Glomerular endothelial cell (primary cell): ENCODE measurements around the gene PXMP2. TPM values are rescaled to one million over a fixed set of nuclear protein-coding genes. Genes with fewer than 3 reads are reported as not detected.

ENCODE experiments used
- DNase-seq: peaks from one replicate; pipeline ENCODE4 v3.0.0-alpha.2; 2011; ENCODE audit warnings: low read depth, low spot score; ENCODE audit errors: extremely low read depth
- total RNA-seq: library from RNA; depleted of rRNA; stranded (reverse); fragments of >200 nt; gene quantifications from 2 replicates; pipeline ENCODE4 v1.2.3, GENCODE V29; 2015

Gene PXMP2
- total RNA-seq, 1 donor from 2014 or later, result 21.6 TPM

DNA sequence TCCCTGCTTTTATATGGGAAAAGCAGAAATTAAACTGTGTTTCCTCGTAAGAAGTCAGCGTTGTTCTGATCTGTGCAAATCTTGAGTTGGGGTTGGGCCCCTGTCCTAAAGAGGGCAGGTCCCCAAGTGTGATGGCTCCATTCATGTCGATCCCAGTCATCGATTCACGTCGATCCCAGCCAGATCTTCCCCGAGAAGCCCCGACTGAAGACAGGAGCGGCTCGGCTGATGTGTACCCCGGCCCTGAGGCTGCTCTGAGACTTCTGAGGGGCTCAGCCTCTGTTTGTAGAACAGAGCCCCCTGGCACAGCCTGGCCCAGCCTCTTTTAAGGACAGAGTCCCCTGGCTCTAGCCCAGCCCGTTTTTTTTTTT lies 32.6 kb downstream of the PXMP2 start:
- DNase-seq, result no peak

DNA sequence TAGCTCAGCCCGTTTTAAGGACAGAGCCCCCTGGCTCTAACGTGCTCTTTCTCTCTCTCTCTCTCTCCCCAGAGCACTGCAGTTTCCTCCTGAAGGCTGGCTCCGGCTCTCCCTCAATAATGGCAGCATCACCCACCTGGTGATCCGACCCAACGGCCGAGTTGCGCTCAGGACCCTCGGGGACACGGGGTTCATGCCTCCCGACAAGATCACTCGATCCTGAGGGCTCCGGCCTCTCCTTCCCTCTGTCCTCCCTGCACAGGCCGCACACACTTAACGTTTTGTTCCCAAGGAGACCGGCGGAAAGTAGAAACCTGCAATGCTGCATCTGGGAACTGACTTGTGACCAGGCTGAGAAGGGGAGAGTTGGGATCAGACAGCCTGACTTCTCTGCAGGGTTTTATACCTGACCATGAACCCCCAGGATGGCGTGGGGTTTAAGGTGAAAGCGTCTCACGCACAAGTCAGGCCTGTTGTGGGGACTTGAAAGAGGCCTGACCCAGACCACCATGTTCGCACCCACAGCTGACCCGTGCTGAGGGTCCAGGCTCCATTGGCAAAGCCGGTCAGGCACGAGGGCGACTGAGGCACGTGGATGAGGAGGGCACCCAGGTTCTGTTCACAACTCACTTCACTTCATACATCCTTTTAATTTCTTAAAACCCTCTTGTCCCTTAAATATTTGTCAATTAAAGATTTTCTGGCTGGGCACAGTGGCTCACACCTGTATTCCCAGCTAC lies 33.4 kb downstream of the PXMP2 start:
- no peak for DNase-seq

GRCh38 chr12:132723015-132723763 lies 35.8 kb downstream of the PXMP2 start:
- no peak for DNase-seq

- no peak for DNase-seq
These were observed 36.4 kb downstream of the PXMP2 start for GRCh38 chr12:132723764-132724140.

- no peak for DNase-seq
These were observed 37.3 kb downstream of the PXMP2 start for GRCh38 chr12:132724506-132725241.

DNA sequence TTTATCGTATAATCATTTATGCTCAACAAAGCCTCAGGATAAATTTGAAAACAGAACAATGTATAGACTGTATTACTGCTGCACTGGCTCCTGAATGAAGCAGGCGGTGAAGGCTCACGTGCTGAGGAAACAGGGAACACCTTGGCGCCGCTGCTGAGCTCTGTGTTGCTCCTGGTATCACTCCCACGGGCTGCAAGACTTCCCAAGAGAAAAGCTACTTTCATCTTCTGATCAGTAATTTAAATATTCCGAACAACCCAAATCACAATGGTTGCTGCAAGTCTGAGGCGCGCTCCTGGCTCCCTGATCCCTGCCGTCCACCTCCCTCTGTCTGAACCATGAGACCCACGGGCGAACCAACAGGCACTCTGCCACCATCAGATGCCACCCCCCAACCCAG lies 39.0 kb downstream of the PXMP2 start:
- DNase-seq, result no peak

GRCh38 chr12:132727091-132727794 lies 39.9 kb downstream of the PXMP2 start:
- DNase-seq, result no peak

DNA sequence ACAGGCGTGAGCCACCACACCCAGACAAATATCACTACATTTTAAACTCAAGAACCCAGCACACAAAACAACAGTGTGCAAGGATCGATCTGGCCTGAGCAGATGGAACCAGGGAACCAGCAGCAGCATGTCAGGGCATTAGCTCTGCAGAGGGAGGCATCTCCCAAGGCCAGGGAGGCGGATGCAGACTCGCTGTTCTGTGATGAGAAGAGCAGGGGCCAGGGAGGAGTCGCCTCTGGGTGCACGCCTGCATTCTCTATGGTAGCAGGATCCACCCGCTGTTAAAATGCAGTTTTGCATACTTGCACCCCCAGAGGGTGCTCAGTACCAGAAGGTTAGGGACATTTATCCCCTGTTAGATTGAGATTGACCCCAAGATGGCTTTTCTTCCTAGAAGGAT lies 41.1 kb downstream of the PXMP2 start:
- no peak for DNase-seq

DNA sequence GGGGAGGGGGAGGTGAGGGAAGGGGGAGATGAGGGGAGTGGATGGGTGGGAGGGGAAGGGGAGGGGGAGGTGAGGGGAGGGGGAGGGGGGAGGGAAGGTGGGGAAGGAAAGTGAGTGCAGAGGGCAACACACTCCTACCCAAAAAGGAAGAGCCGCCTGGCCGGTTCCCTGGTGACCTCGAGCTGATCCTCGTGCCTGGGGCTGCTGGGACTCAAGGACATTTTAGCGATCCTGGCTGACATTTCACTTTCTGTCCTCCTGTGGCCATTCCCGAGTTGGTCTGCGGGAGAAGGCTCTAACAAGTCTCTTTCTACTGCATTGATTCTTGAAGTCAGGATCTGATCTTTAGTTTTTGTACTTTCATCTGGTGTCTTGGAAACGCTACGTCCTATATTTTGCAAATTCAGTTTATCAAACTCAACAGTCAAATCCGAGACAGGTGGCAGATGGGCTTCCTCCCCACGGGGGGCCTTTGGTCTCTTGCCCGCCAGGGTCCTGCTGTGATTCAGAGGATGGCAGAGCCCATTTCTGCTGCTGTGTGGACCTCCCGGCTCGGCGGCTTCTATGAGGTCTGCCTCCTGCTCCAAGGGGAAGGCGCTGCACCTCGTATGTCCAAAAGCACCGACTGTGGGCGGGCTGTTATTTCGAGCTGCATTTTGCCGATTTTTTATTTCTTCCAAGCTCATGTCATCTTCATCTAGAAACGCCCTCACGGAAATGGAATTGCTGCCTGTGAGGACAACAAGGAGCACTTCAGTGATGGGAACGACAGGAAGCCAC lies 42.3 kb downstream of the PXMP2 start:
- DNase-seq, result no peak

DNA sequence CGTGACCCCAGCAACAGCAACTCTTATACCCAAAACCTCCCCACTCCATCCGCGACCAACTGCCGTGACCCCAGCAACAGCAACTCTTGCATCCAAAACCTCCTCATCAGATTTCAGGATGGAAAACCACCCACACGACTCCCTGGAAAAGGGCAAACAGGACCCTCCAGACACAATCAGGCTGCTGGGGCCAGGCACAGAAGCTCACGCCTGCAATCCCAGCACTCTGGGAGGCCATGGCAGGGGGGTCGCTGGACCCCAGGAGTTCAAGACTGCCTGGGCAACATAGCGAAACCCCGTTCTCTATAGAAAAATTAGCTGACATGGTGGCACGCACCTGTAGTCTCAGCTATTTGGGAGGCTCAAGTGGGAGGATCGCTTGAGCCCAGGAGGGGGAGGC lies 43.0 kb downstream of the PXMP2 start:
- DNase-seq, result no peak

- no peak for DNase-seq
These were observed 44.2 kb downstream of the PXMP2 start for GRCh38 chr12:132731574-132731973.

DNA sequence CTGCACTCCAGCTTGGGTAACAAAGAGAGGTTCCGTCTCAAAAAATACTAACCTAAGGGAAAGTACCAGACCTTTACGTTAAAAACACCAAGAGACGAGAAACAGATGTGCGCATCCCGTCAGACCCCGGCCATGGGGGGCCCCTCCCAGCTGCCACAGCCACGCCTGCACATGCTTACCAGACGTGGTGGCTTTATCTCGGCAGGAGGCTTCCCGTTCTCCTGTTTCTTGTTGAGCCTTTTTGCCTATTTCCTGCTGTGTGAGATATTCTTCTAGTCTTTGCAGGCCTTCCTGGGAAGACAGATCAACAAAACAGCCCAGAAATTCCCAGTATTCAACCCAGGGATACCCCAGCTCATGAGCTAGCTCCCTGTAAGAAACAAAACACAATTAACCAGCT lies 46.8 kb downstream of the PXMP2 start:
- DNase-seq, result no peak

- no peak for DNase-seq
These were observed 48.1 kb downstream of the PXMP2 start for GRCh38 chr12:132735496-132735895.

- DNase-seq, result no peak
These were observed 49.0 kb downstream of the PXMP2 start for GRCh38 chr12:132736378-132736777.

DNA sequence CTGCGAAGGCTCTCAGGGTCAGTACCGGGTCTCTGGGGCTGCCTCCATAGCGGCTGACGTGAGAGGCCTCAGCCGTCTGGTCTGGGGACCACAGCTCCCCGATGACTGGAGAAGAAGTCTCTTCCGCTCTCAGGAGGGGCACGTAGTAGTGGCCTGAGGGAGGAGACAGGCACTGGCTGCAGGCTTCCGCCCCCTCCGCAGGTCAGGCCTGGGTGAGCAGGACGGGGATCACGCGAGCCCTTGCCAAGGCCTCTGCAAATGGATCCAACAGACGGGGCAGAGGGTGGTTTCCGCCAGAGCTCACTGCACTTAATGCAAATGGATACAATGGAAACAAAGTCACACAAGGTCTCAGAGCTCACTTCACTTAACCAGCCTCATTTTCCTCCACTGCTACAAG lies 49.5 kb downstream of the PXMP2 start:
- no peak for DNase-seq

DNA sequence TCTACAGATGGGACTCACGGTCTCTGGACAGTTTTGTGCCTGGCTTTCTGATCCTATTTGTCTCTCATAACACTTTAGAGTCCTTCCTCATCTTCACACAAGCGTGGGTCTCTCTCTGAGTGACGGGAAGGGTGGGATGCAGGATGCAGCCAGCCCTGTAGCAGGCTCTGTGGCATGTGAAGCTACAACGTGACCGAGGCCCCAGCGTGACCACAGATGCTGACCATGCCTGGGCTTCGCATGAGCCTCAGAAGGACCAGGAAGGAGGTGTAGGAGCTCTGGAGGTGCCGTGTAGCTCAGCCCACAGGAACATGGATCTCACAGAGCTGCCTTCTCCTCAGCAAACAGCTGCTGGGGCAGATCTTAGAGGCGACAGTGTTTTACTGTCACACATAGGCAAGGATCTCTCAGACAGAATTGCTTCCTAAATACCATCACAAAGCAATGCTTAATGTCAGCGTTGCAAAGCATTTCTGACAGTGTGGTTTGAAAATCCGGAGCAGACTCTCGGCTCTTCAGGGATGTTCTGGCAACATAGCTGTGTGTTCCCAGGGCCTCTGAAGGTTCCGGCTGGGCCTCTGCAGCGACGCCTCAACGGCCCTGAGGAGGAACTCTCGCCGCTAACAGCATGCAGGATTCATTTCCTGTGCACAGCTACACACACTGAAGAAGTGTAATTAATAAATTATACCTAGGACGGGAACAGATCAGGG lies 52.4 kb downstream of the PXMP2 start:
- no peak for DNase-seq

DNA sequence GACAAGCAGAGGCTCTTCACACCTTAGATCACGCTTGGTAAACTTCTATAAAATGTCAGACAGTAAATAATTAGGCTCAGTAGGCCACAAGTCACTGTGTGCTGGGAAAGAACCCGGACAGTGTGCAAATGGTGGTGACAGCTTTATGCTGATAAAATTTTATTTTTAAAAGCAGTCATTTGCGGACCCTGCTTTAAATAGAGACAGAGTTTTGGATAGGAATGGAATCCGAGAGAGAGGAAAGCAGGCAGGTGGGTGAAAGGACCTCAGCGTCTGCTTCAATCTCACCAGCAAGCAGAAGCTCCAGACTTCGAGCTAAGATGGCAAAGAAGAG lies 52.9 kb downstream of the PXMP2 start:
- no peak for DNase-seq

DNA sequence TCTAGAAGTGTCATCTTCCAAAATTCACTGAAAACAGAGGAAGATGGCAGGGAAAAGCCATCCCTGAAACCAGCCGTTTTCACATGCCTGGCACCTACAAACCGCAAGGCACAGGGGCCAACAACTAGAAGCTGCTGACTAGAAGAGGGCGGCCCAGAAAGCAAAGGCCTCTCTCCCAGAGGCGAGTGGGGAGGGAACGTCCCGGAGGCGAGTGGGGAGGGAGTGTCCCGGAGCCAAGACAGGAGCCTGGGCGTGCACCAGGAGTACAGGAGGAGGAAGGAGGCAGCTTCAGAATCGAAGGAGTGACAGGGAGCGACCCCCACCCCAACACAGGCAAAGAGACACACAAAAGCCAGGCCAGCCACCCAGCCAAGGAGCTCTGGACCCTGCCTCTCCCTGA lies 53.3 kb downstream of the PXMP2 start:
- no peak for DNase-seq

GRCh38 chr12:132741620-132742019 lies 54.2 kb downstream of the PXMP2 start:
- DNase-seq, result no peak

GRCh38 chr12:132743831-132744230 lies 56.4 kb downstream of the PXMP2 start:
- no peak for DNase-seq
